Activated CD4-positive, alpha-beta memory T cell treated with anti-CD3 and anti-CD28 coated beads for 36 hours (primary cell): Measurements from ENCODE around the gene PRAMEF14. TPM values are rescaled to one million over a fixed set of nuclear protein-coding genes. Genes with fewer than 3 reads are reported as not detected.
"Not testable (repeated sequence)": the region's sequence is repeated elsewhere in the genome, so short reads cannot be mapped to it uniquely, and the experiment has no call there.

ENCODE experiments used
- CTCF ChIA-PET: fragments of 350-600 bp; sonication (Branson Sonifier 250); formaldehyde crosslinking; loops from one replicate; lab custom pipeline; 2021; ENCODE audit warnings: antibody characterized with exemption, inconsistent platforms; lab: Charles Lee
- POLR2A ChIA-PET: fragments of 350-600 bp; sonication (Branson Sonifier 250); formaldehyde crosslinking; loops from one replicate; lab custom pipeline; 2021; ENCODE audit warnings: antibody characterized with exemption; lab: Charles Lee
- DNase-seq: peaks from one replicate; pipeline ENCODE4 v3.0.0-alpha.2; 2020
- H3K27ac Mint-ChIP-seq: one replicate; pipeline ENCODE4 v1.8.0; 2021; ENCODE audit warnings: mixed read lengths
- H3K27me3 Mint-ChIP-seq: one replicate; pipeline ENCODE4 v1.8.0; 2021; ENCODE audit warnings: mixed read lengths
- H3K36me3 Mint-ChIP-seq: one replicate; pipeline ENCODE4 v1.8.0; 2021; ENCODE audit warnings: mixed read lengths
- H3K4me1 Mint-ChIP-seq: one replicate; pipeline ENCODE4 v1.8.0; 2021; ENCODE audit warnings: low read depth, mixed read lengths
- H3K4me3 Mint-ChIP-seq: one replicate; pipeline ENCODE4 v1.8.0; 2021; ENCODE audit warnings: mild to moderate bottlenecking, mixed read lengths
- H3K9me3 Mint-ChIP-seq: one replicate; pipeline ENCODE4 v1.8.0; 2021; ENCODE audit warnings: mixed read lengths
- intact Hi-C: fragments of 100-400 bp; cut with micrococcal nuclease; formaldehyde crosslinking; loops from one replicate; pipeline ENCODE4 v1.15.1; 2023
- total RNA-seq, 2 experiments: library from RNA; stranded (reverse); gene quantifications; one replicate each; pipeline ENCODE4 v1.2.3, GENCODE V29; 2021

PRAMEF14 gene, protein sequence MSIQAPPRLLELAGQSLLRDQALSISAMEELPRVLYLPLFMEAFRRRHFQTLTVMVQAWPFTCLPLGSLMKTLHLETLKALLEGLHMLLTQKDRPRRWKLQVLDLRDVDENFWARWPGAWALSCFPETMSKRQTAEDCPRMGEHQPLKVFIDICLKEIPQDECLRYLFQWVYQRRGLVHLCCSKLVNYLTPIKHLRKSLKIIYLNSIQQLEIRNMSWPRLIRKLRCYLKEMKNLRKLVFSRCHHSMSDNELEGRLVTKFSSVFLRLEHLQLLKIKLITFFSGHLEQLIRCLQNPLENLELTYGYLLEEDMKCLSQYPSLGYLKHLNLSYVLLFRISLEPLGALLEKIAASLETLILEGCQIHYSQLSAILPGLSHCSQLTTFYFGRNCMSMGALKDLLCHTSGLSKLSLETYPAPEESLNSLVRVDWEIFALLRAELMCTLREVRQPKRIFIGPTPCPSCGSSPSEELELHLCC
- not detected for total RNA-seq

DNA sequence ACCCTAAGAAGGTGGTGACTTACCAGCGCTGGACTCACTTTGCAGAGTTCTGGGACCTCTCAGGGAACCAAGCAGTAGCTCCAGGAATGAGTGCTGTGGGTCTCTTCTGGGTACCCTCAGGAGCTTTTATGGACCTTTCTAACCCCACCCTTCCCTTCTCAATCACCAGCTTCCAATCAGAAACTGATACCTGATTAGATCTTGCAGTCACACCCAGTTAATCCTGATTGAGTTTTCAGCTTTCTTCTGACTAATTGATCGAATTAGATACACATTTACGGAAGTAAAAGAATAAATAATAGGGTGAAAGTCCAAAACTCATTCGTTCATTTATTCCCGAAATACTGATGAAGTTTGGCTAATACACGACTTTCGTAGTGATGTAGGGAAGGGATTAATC is at the start of gene PRAMEF14:
Gene PRAMEF14 (minus strand): TSS at position 101 of the 400 bp plus-strand sequence. CDS start 1,820 bp downstream, outside the sequence.
- H3K36me3 Mint-ChIP-seq, H3K27ac Mint-ChIP-seq, intact Hi-C loops, POLR2A ChIA-PET, H3K27me3 Mint-ChIP-seq, H3K4me3 Mint-ChIP-seq, H3K9me3 Mint-ChIP-seq, H3K4me1 Mint-ChIP-seq, DNase-seq, CTCF ChIA-PET: not testable (repeated sequence)

DNA sequence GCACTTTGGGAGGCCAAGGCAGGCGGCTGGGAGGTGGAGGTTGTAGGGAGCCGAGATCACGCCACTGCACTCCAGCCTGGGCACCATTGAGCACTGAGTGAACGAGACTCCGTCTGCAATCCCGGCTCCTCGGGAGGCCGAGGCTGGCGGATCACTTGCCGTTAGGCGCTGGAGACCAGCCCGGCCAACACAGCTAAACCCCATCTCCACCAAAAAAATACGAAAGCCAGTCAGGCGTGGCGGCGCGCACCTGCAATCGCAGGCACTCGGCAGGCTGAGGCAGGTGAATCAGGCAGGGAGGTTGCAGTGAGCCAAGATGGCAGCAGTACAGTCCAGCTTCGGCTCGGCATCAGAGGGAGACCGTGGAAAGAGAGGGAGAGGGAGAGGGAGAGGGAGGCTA is 48.4 kb upstream of the PRAMEF14 start:
- CTCF ChIA-PET, H3K9me3 Mint-ChIP-seq, H3K4me1 Mint-ChIP-seq, H3K27me3 Mint-ChIP-seq, POLR2A ChIA-PET, H3K27ac Mint-ChIP-seq, DNase-seq, intact Hi-C loops, H3K36me3 Mint-ChIP-seq, H3K4me3 Mint-ChIP-seq: not testable (repeated sequence)

DNA sequence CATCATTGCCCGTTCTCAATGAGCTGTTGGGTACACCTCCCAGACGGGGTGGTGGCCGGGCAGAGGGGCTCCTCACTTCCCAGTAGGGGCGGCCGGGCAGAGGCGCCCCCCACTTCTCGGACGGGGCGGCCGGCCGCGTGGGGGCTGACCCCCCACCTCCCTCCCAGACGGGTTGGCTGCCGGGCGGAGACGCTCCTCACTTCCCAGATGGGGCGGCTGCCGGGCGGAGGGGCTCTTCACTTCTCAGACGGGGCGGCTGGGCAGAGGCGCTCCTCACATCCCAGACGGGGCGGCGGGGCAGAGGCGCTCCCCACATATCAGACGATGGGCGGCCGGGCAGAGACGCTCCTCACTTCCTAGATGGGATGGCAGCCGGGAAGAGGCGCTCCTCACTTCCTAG is 47.8 kb upstream of the PRAMEF14 start:
- H3K4me3 Mint-ChIP-seq, H3K4me1 Mint-ChIP-seq, POLR2A ChIA-PET, H3K27me3 Mint-ChIP-seq, intact Hi-C loops, H3K36me3 Mint-ChIP-seq, H3K27ac Mint-ChIP-seq, CTCF ChIA-PET, H3K9me3 Mint-ChIP-seq, DNase-seq: not testable (repeated sequence)

DNA sequence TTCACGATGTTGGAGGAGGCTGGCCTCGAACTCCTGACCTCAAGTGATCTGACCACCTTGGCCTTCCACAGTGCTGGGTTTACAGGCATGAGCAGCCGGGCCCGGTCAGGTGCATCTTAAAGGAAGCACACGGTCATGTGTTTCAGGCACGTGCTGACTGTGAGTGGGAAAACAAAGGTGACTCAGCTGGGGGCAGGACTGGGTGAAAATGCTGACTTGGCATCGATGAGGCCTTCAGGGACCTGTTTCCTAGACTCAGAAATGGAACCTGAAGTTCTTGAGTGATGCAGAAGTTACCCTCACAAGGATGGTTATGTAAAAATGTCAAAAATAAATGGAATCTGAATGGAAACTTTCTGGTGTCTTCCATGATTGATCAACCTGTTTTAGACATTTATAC is 46.1 kb upstream of the PRAMEF14 start:
- CTCF ChIA-PET, POLR2A ChIA-PET, H3K27me3 Mint-ChIP-seq, H3K27ac Mint-ChIP-seq, H3K4me1 Mint-ChIP-seq, DNase-seq, H3K36me3 Mint-ChIP-seq, H3K9me3 Mint-ChIP-seq, H3K4me3 Mint-ChIP-seq, intact Hi-C loops: not testable (repeated sequence)

- H3K9me3 Mint-ChIP-seq, POLR2A ChIA-PET, H3K4me1 Mint-ChIP-seq, H3K27ac Mint-ChIP-seq, CTCF ChIA-PET, intact Hi-C loops, H3K27me3 Mint-ChIP-seq, DNase-seq, H3K36me3 Mint-ChIP-seq, H3K4me3 Mint-ChIP-seq: not testable (repeated sequence)
These were observed 42.4 kb upstream of the PRAMEF14 start, which contains the start of gene PRAMEF17 for GRCh38 chr1:13389332-13389731. PRAMEF17 (plus strand) TSS chr1:13389632; CDS start chr1:13389658, 26 bp downstream.

GRCh38 chr1:13380380-13380779 is 33.4 kb upstream of the PRAMEF14 start:
- POLR2A ChIA-PET, H3K4me3 Mint-ChIP-seq, intact Hi-C loops, H3K27ac Mint-ChIP-seq, H3K9me3 Mint-ChIP-seq, H3K36me3 Mint-ChIP-seq, H3K4me1 Mint-ChIP-seq, DNase-seq, CTCF ChIA-PET, H3K27me3 Mint-ChIP-seq: not testable (repeated sequence)

DNA sequence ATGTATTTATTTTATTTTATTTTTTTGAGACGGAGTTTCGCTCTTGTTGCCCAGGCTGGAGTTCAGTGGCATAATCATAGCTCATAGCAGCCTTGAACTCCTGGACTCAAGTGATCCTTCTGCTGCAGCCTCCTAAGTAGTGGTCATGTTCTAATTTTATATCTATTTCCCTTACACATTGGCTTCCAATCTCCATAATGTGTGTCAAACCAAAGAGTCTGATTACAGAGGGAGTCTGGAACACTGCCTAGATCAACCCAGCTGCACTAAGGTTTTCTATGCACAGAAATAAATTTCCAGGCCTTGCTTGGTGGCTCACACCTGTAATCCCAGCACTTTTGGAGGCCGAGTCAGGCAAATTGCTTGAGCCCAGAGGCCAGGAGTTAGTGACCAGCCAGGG is 32.0 kb upstream of the PRAMEF14 start:
- H3K4me3 Mint-ChIP-seq, H3K27me3 Mint-ChIP-seq, DNase-seq, H3K4me1 Mint-ChIP-seq, H3K36me3 Mint-ChIP-seq, H3K27ac Mint-ChIP-seq, intact Hi-C loops, POLR2A ChIA-PET, CTCF ChIA-PET, H3K9me3 Mint-ChIP-seq: not testable (repeated sequence)

DNA sequence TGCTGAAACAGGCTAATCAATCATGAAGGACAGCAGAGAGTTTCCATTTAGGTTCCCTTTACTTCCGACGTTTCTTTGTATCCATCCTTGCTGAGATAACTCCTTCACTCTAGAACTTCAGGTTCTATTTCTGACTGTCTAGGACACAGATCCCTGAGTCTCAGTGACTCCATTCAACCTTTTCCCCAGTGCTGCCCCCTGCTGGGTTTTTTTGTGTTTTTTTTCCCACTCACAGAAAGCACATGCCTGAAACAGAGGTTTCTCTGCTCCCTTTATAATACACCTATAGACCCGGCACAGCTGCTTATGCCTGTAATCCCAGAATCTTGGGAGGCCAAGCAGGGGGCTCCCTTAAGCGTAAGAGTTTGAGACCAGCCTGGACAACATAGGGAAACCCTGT is 21.6 kb upstream of the PRAMEF14 start:
- H3K4me3 Mint-ChIP-seq, POLR2A ChIA-PET, H3K27ac Mint-ChIP-seq, H3K4me1 Mint-ChIP-seq, H3K9me3 Mint-ChIP-seq, H3K36me3 Mint-ChIP-seq, H3K27me3 Mint-ChIP-seq, intact Hi-C loops, CTCF ChIA-PET: not testable (repeated sequence)
- peak; percentile 42 for DNase-seq

DNA sequence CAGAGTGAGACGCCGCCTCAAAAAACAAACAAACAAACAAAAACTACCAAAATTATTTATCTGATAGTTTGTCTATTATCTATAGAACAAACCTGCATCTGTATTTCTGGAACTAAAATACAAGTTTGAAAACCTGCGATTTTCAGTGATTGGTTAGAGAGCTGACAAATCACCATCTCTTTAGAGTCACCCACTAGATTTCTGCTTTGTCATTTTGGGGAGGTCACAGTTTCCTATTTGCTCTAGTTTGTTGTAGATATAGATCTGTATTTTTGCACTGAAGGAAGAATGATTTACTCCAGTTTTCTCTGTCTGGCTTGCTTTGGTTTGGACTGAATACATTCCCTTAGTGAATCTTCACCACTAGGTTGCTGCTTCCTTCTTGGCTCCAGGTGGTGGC is 19.6 kb upstream of the PRAMEF14 start:
- H3K27me3 Mint-ChIP-seq, H3K36me3 Mint-ChIP-seq, H3K4me1 Mint-ChIP-seq, POLR2A ChIA-PET, intact Hi-C loops, CTCF ChIA-PET, H3K9me3 Mint-ChIP-seq, H3K4me3 Mint-ChIP-seq, H3K27ac Mint-ChIP-seq, DNase-seq: not testable (repeated sequence)

GRCh38 chr1:13364928-13365327 is 18.0 kb upstream of the PRAMEF14 start:
- H3K27ac Mint-ChIP-seq, H3K4me1 Mint-ChIP-seq, POLR2A ChIA-PET, CTCF ChIA-PET, DNase-seq, H3K9me3 Mint-ChIP-seq, intact Hi-C loops, H3K27me3 Mint-ChIP-seq, H3K4me3 Mint-ChIP-seq, H3K36me3 Mint-ChIP-seq: not testable (repeated sequence)

- H3K9me3 Mint-ChIP-seq, CTCF ChIA-PET, POLR2A ChIA-PET, H3K27me3 Mint-ChIP-seq, H3K36me3 Mint-ChIP-seq, H3K27ac Mint-ChIP-seq, DNase-seq, H3K4me1 Mint-ChIP-seq, intact Hi-C loops, H3K4me3 Mint-ChIP-seq: not testable (repeated sequence)
These were observed 15.4 kb upstream of the PRAMEF14 start for GRCh38 chr1:13362364-13362763.

GRCh38 chr1:13356774-13357173 is 9.8 kb upstream of the PRAMEF14 start:
- H3K4me3 Mint-ChIP-seq, H3K36me3 Mint-ChIP-seq, CTCF ChIA-PET, H3K27me3 Mint-ChIP-seq, H3K4me1 Mint-ChIP-seq, H3K27ac Mint-ChIP-seq, intact Hi-C loops, POLR2A ChIA-PET: not testable (repeated sequence)
- peak; percentile 14 for DNase-seq
- H3K9me3 Mint-ChIP-seq: peaks cover 11% of the 10 kb centered on the region

DNA sequence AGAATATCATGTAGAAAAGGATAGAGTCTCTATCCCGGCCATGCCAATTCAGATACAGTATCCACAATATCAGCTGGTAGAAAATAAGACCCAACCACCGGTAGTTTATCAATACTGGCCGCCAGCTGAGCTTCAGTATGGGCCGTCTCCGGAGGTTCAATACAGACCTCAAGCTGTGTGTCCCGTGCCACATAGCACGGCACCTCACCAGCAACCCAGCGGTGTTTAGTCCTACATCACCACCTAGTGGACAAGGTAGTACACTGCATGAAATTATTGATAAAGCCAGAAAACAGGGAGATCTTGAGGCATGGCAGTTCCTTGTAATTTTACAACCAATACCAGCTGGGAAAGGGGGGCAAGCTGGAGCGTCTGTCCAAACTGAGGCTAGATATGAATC is 7.5 kb upstream of the PRAMEF14 start:
- DNase-seq, H3K36me3 Mint-ChIP-seq, CTCF ChIA-PET, H3K27me3 Mint-ChIP-seq, H3K27ac Mint-ChIP-seq, H3K4me1 Mint-ChIP-seq, H3K4me3 Mint-ChIP-seq, POLR2A ChIA-PET, intact Hi-C loops: not testable (repeated sequence)
- peaks cover 11% of the 10 kb centered on the region for H3K9me3 Mint-ChIP-seq
